Prostate gland (tissue), 2 donors: ENCODE results near the gene OR4D9. TPM values are rescaled to one million over a fixed set of nuclear protein-coding genes. Genes with fewer than 3 reads are reported as not detected.

ENCODE experiments used
- DNase-seq: peaks from one replicate; pipeline ENCODE4 v3.0.0-alpha.2; 2019; ENCODE audit warnings: low spot score
- H3K27ac ChIP-seq, 2 donors: fragments of 200-600 bp; sonication (generic); 2 replicates each; pipeline ENCODE4 v1.5.1; 2017 to 2019
- H3K27me3 ChIP-seq: fragments of 200-600 bp; sonication (generic); replicated peaks from 2 replicates; pipeline ENCODE4 v1.5.1; 2019; ENCODE audit not compliant: insufficient read depth
- H3K36me3 ChIP-seq, 2 donors: fragments of 200-600 bp; sonication (generic); 1 replicate in 1 of 2; 2 replicates in 1 of 2; pipeline versions ENCODE4 v1.5.1 to v1.8.1; 2017 to 2019
- H3K4me1 ChIP-seq: fragments of 200-600 bp; sonication (generic); replicated peaks from 2 replicates; pipeline ENCODE4 v1.5.1; 2019
- H3K4me3 ChIP-seq, 2 donors: fragments of 200-600 bp; sonication (generic); 2 replicates each; pipeline ENCODE4 v1.5.1; 2017 to 2019
- H3K9me3 ChIP-seq: fragments of 200-600 bp; sonication (generic); 2 replicates; pipeline ENCODE4 v1.5.1; 2017
- CTCF ChIP-seq, 4 experiments: fragments of 200-600 bp in 2 of 4; fragments of 450-650 bp in 2 of 4; sonication (generic) in 2 of 4; IDR thresholded peaks; 1 replicate in 3 of 4; 2 replicates in 1 of 4; pipeline ENCODE4 v1.5.1; 2016 to 2019; ENCODE audit warnings: antibody characterized with exemption in 4 of 4, mild to moderate bottlenecking in 2 of 4, moderate library complexity in 2 of 4
- POLR2A ChIP-seq: fragments of 450-650 bp; IDR thresholded peaks from one replicate; pipeline ENCODE4 v1.6.1; 2016; ENCODE audit warnings: antibody characterized with exemption, mild to moderate bottlenecking
- POLR2AphosphoS5 ChIP-seq: sonication (generic); formaldehyde crosslinking; IDR thresholded peaks from one replicate; pipeline ENCODE4 v1.6.1; 2017; ENCODE audit warnings: antibody characterized with exemption
- WGBS: methylation state at CpG from one replicate; pipeline ENCODE4 v1.1.5; 2018; 5-methylcytosine and 5-hydroxymethylcytosine counted together
- intact Hi-C: fragments of 100-400 bp; cut with DNase I; formaldehyde crosslinking; loops from one replicate; pipeline ENCODE4 v1.14.2; 2022
- total RNA-seq, 2 donors: library from RNA; depleted of rRNA; stranded (reverse); fragments of >200 nt; gene quantifications; one replicate each; pipeline ENCODE4 v1.1.0, GENCODE V29; 2016

OR4D9 gene
- total RNA-seq, result not detected

- Histone ChIP-seq H3K36me3 (no peaks in the 10 kb centered on the region), H3K27me3 (no peaks in the 10 kb centered on the region), H3K27ac (no peak within 1 kb of the TSS), H3K4me3 (no peak within 1 kb of the TSS), H3K4me1 (no peaks in the 10 kb centered on the region), H3K9me3 (no peaks in the 10 kb centered on the region)
- 17% methylated on average over 2 of the region's 2 CpGs for WGBS
- no peak for DNase-seq
- no peak for TF ChIP-seq POLR2AphosphoS5
- TF ChIP-seq CTCF (IDR thresholded peaks at IDR 0.05), result no peak
- no peak for TF ChIP-seq POLR2A
- intact Hi-C loops, result no loop called here
Measured at GRCh38 chr11:59510941-59511589, at the start of gene OR4D9. TSS of gene OR4D9 (plus strand) at chr11:59511539. CDS start at chr11:59514913, 3,374 bp downstream.

GRCh38 chr11:59463190-59463641, 48.1 kb upstream of the OR4D9 start:
- Histone ChIP-seq H3K4me1 (no peaks in the 10 kb centered on the region), H3K4me3 (no peak overlapping the region), H3K27me3 (no peaks in the 10 kb centered on the region), H3K27ac (no peak overlapping the region), H3K9me3 (no peaks in the 10 kb centered on the region), H3K36me3 (no peaks in the 10 kb centered on the region)
- intact Hi-C loops, result no loop called here
- DNase-seq, result no peak
- no peak for TF ChIP-seq POLR2A
- no peak for TF ChIP-seq POLR2AphosphoS5
- WGBS, result 29% methylated on average over 5 of the region's 5 CpGs

- no peaks in the 10 kb centered on the region for H3K4me1 ChIP-seq
- H3K27ac ChIP-seq, result no peak within 1 kb of the TSS
- H3K27me3 ChIP-seq, result no peaks in the 10 kb centered on the region
- intact Hi-C loops, result no loop called here
- H3K4me3 ChIP-seq, result no peak within 1 kb of the TSS
- TF ChIP-seq POLR2A (no peak), POLR2AphosphoS5 (no peak), CTCF (IDR thresholded peaks at IDR 0.05) (no peak)
- no peaks in the 10 kb centered on the region for H3K36me3 ChIP-seq
- no peak for DNase-seq
- no peaks in the 10 kb centered on the region for H3K9me3 ChIP-seq
Measured at GRCh38 chr11:59473015-59473414, 38.3 kb upstream of the OR4D9 start, which contains the start of gene OR4D10. TSS of gene OR4D10 (plus strand) at chr11:59473315. CDS start at chr11:59477430, 4,115 bp downstream.

- H3K36me3 ChIP-seq, result no peaks in the 10 kb centered on the region
- WGBS, result 55% methylated on average over 9 of the region's 9 CpGs
- no peak for TF ChIP-seq CTCF (IDR thresholded peaks at IDR 0.05)
- no peak for TF ChIP-seq POLR2AphosphoS5
- no peak for TF ChIP-seq POLR2A
- H3K27ac ChIP-seq, result no peak overlapping the region
- H3K27me3 ChIP-seq, result no peaks in the 10 kb centered on the region
- no peak overlapping the region for H3K4me3 ChIP-seq
- H3K4me1 ChIP-seq, result no peaks in the 10 kb centered on the region
- no peaks in the 10 kb centered on the region for H3K9me3 ChIP-seq
- intact Hi-C loops, result no loop called here
- no peak for DNase-seq
Measured at GRCh38 chr11:59475176-59475575, 36.2 kb upstream of the OR4D9 start.

- no peak overlapping the region for H3K27ac ChIP-seq
- H3K9me3 ChIP-seq, result no peaks in the 10 kb centered on the region
- no peaks in the 10 kb centered on the region for H3K27me3 ChIP-seq
- H3K4me1 ChIP-seq, result no peaks in the 10 kb centered on the region
- no peak for TF ChIP-seq POLR2AphosphoS5
- no peak for TF ChIP-seq CTCF (IDR thresholded peaks at IDR 0.05)
- TF ChIP-seq POLR2A, result no peak
- no peak for DNase-seq
- H3K36me3 ChIP-seq, result no peaks in the 10 kb centered on the region
- intact Hi-C loops, result no loop called here
- H3K4me3 ChIP-seq, result no peak overlapping the region
Measured at GRCh38 chr11:59479906-59480305, 31.4 kb upstream of the OR4D9 start.
